Panc1 (cell line): ENCODE data around the gene COL28A1. TPM values are rescaled to one million over a fixed set of nuclear protein-coding genes. Genes with fewer than 3 reads are reported as not detected.
"Not testable (repeated sequence)": the region's sequence is repeated elsewhere in the genome, so short reads cannot be mapped to it uniquely, and the experiment has no call there.

Experiments used
- ATAC-seq: fragments of 200-7000 bp; cut with Tn5 transposase; 2 replicates; pipeline ENCODE4 v1.9.1; 2020; ENCODE audit warnings: mild to moderate bottlenecking, moderate library complexity
- BruUV-seq: library from RNA; stranded (reverse); fragments of 400-500 nt; replicated peaks from 2 replicates; lab custom pipeline; 2021; lab: Mats Ljungman, UMichigan
- CTCF ChIA-PET: fragments of 300-600 bp; sonication (Branson Sonifier 250); formaldehyde crosslinking; loops from one replicate; lab custom pipeline; 2022; ENCODE audit warnings: antibody characterized with exemption; lab: Charles Lee
- POLR2A ChIA-PET: fragments of 300-600 bp; sonication (Branson Sonifier 250); formaldehyde crosslinking; loops from one replicate; lab custom pipeline; 2022; ENCODE audit warnings: antibody characterized with exemption; lab: Charles Lee
- DNase-seq: peaks from one replicate; pipeline ENCODE4 v3.0.0-alpha.2; 2010; ENCODE audit warnings: low read depth, low spot score
- H3K27ac ChIP-seq: 2 replicates; pipeline ENCODE4 v1.5.1; 2011; ENCODE audit warnings: mild to moderate bottlenecking, low read length, inconsistent platforms
- H3K27me3 ChIP-seq: fragments of 200-500 bp; sonication (Bioruptor generic); 2 replicates; pipeline ENCODE4 v1.6.0; 2014; ENCODE audit warnings: low read length, inconsistent platforms; ENCODE audit not compliant: control insufficient read depth, insufficient read depth
- H3K36me3 ChIP-seq: fragments of 200-500 bp; sonication (Bioruptor generic); 2 replicates; pipeline ENCODE4 v1.5.1; 2014; ENCODE audit warnings: inconsistent platforms, mild to moderate bottlenecking, low read length, moderate library complexity; ENCODE audit not compliant: control insufficient read depth, insufficient read depth
- H3K4me1 ChIP-seq: 2 replicates; pipeline ENCODE4 v1.5.1; 2011; ENCODE audit warnings: inconsistent platforms, mild to moderate bottlenecking, low read length, moderate library complexity; ENCODE audit not compliant: control insufficient read depth, insufficient read depth
- H3K4me3 ChIP-seq, 2 experiments: 2 replicates each; pipeline ENCODE4 v1.5.1; 2011 to 2012; ENCODE audit warnings: low read depth in 2 of 2, low read length in 2 of 2, mild to moderate bottlenecking in 2 of 2, inconsistent platforms in 1 of 2, moderate library complexity in 1 of 2
- H3K9me3 ChIP-seq: fragments of 200-500 bp; sonication (Bioruptor generic); 2 replicates; pipeline ENCODE4 v1.5.1; 2014; ENCODE audit warnings: low read depth, mild to moderate bottlenecking, inconsistent platforms, low read length, moderate library complexity; ENCODE audit not compliant: control insufficient read depth, insufficient read depth
- CTCF ChIP-seq: fragments of 450-650 bp; IDR thresholded peaks from 2 replicates; pipeline ENCODE4 v1.5.1; 2017; ENCODE audit warnings: mild to moderate bottlenecking
- POLR2AphosphoS5 ChIP-seq: IDR thresholded peaks from 2 replicates; pipeline ENCODE4 v1.6.1; 2012; ENCODE audit warnings: mild to moderate bottlenecking, low read depth, low read length, moderate library complexity
- REST ChIP-seq, 2 experiments: IDR thresholded peaks; 2 replicates each; pipeline ENCODE4 v1.6.1; 2011 to 2012; ENCODE audit warnings: low read depth in 2 of 2, control low read depth in 1 of 2, low read length in 1 of 2, mild to moderate bottlenecking in 1 of 2, moderate library complexity in 1 of 2; ENCODE audit not compliant: insufficient read depth in 1 of 2
- SIN3A ChIP-seq: IDR thresholded peaks from 2 replicates; pipeline ENCODE4 v1.6.1; 2012; ENCODE audit warnings: low read depth, mild to moderate bottlenecking, low read length, moderate library complexity, borderline replicate concordance; ENCODE audit not compliant: insufficient read depth
- TCF7L2 ChIP-seq: IDR thresholded peaks from 2 replicates; pipeline ENCODE4 v1.6.1; 2011; ENCODE audit warnings: mild to moderate bottlenecking, low read depth, low read length, inconsistent platforms
- in situ Hi-C: cut with HindIII; loops from 2 replicates; pipeline ENCODE4 v1.10.0; 2016; ENCODE audit warnings: low sequenced_read_pairs, low pct_unique_long_range_greater_than_20kb
- intact Hi-C: fragments of 100-400 bp; cut with micrococcal nuclease; formaldehyde crosslinking; loops from one replicate; pipeline ENCODE4 v1.10.0; 2022; ENCODE audit not compliant: unreplicated experiment
- total RNA-seq: library from RNA; stranded (reverse); gene quantifications from one replicate; pipeline ENCODE4 v1.2.1, GENCODE V29; 2021; ENCODE audit not compliant: unreplicated experiment

The COL28A1 gene
- total RNA-seq, 1 experiment from 2014 or later, result not detected

- no peaks in the 10 kb centered on the region for H3K27me3 ChIP-seq
- no peak overlapping the region for H3K4me3 ChIP-seq
- in situ Hi-C loops (no loop called here), intact Hi-C loops (no loop called here)
- ChIA-PET POLR2A (interaction anchor here (0.6 kb wide), 2 partner anchors 250 to 445 kb away, joined by 4 to 7 read pairs; no protein-coding TSS in a partner anchor), CTCF (no interaction called here)
- no peak overlapping the region for H3K27ac ChIP-seq
- no TSS peak for BruUV-seq
- DNase-seq, result no peak
- TF ChIP-seq TCF7L2 (no peak), POLR2AphosphoS5 (no peak), CTCF (no peak), REST (IDR thresholded peaks at IDR 0.05; ENCODE audit: insufficient read depth in 1 of 2, low read depth in 2 of 2, low read length in 1 of 2) (no peak), SIN3A (no peak)
- ATAC-seq, result no peak
- H3K9me3 ChIP-seq, result no peaks in the 10 kb centered on the region
- H3K4me1 ChIP-seq, result peaks cover 4% of the 10 kb centered on the region
- H3K36me3 ChIP-seq, result no peaks in the 10 kb centered on the region; the same call in 1 of the 2 replicates
Observed at GRCh38 chr7:7562736-7563135, 27.1 kb upstream of the COL28A1 start.

GRCh38 chr7:7561591-7561990 is 25.9 kb upstream of the COL28A1 start:
- H3K36me3 ChIP-seq, POLR2A ChIA-PET: not testable (repeated sequence)

GRCh38 chr7:7557252-7557651 is 21.6 kb upstream of the COL28A1 start:
- Histone ChIP-seq H3K27me3 (no peaks in the 10 kb centered on the region), H3K4me1 (no peaks in the 10 kb centered on the region), H3K9me3 (no peaks in the 10 kb centered on the region), H3K36me3 (no peaks in the 10 kb centered on the region), H3K27ac (no peak overlapping the region), H3K4me3 (no peak overlapping the region)
- no peak for ATAC-seq
- no TSS peak for BruUV-seq
- POLR2A ChIA-PET, result no interaction called here
- no peak for DNase-seq
- in situ Hi-C loops, result no loop called here
- TF ChIP-seq POLR2AphosphoS5, result no peak
- TF ChIP-seq TCF7L2, result no peak
- no peak for TF ChIP-seq SIN3A
- TF ChIP-seq REST (IDR thresholded peaks at IDR 0.05; ENCODE audit: insufficient read depth in 1 of 2, low read depth in 2 of 2, low read length in 1 of 2), result no peak
- TF ChIP-seq CTCF, result no peak
- intact Hi-C loops, result no loop called here
- CTCF ChIA-PET, result no interaction called here

More at GRCh38 chr7:7561591-7561990, 25.9 kb upstream of the COL28A1 start:
- H3K4me3 ChIP-seq, in situ Hi-C loops, H3K27me3 ChIP-seq, H3K27ac ChIP-seq, DNase-seq, CTCF ChIA-PET, ATAC-seq, intact Hi-C loops, BruUV-seq, H3K9me3 ChIP-seq, H3K4me1 ChIP-seq: not testable (repeated sequence)
